ENCODE data around the gene KRTAP10-5.
"Not testable (repeated sequence)": the region's sequence is repeated elsewhere in the genome, so short reads cannot be mapped to it uniquely, and the experiment has no call there.

Gene KRTAP10-5

DNA sequence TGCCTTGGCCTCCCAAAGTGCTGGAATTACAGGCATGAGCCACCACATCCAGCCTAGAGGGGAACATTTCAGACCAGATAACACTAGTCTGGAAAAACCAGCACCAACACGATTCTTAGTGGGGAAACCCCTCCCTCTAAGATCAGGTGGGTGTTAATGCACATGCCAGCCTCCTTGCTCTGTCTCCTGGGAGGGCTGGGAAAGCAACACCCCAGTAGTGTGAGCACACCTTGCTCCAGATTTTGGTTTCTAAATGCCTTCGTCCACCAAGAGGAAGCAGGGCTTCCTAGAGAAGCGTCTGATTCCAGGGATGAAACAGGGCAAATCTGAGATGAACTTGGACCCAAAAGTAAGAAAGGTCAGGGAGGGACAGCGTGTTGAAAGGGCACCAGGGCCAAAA is 9.1 kb downstream of the KRTAP10-5 start:
- DNase-seq: no peak

DNA sequence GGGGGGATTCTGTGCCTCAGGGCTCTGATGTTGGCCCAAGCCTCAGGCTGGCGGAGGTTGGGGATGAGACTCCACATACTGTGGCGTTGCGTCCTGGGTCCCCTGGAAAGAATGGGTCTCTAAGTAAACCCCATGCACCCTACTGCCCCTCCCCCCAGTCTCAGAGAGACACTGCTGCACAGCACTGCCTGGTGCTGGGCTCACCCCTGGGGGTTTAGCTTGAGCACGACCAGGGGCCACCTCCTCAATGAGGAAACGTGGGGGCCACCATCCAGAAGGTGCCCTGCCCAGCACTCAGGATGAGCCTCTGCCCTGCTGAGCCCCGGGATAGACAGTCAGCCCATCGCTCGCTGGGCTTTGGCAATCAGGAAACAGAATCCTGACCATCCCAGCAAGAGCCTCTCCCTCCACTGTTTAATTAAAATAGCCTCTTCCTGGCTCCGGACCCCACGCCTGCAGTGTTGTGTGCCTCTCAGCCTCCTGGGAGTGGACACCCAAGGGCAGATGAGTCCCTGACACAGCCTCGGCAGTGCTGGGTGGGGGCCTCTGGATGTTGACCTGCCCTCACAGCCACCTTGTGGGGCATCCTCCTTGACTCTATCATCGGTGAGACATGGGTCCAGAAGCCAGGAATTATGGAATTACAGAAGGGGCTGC is 10.4 kb downstream of the KRTAP10-5 start:
- DNase-seq: no peak

- DNase-seq: peak; percentile 16
Measured at GRCh38 chr21:44568667-44569556, 11.5 kb downstream of the KRTAP10-5 start.

GRCh38 chr21:44568261-44568660 is 12.1 kb downstream of the KRTAP10-5 start:
- DNase-seq: no peak

DNA sequence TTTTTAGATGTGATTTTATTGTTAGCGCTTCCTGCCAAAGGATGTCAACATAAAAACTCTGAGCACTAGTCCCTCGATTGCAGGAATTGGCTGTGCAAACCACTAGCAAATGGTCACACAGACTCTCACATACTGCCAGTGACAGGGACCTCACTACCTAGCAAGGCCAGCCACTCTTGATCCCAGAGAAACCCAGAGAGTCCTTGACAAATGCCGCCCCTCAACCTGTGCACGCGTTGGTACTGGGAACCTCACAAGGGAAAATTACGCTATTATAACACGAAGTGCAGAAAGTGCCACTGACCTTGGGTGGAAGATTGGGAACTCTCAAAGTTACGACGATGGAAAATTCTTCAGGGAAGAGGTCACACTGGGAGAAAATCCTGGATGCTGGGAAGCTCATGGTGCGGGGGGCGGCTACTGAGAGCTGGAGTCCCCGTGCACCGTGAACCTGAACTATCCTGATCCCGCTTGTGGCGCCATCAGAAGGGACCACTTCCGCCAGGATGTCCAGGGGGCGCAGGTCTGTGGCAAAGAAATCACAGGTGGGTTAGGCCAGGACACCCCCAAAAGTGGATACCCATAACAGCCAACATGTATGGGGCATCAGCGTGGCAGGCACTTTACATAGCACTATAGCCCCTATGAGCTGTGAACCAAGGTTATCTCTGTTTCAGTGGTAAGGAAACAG is 12.8 kb downstream of the KRTAP10-5 start:
- no peak for DNase-seq

DNA sequence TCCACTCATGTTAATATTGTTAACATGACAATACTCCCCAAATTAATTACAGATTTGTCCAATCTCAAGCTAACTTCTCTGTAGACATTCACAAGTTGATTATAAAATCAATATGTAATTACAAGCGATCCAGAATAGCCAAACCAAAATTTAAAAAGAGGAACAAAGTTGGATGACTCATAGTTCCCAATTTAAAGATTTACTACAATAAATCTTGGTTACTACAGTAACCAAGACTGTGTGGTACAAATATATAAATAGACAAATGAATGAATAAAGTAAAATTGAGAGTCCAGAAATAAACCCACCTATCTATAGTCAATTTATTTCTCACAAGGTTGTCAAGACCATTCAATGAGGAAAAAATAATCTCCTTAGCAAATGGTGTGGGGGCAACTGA is 14.0 kb downstream of the KRTAP10-5 start:
- DNase-seq: no peak

GRCh38 chr21:44564886-44565598 is 15.4 kb downstream of the KRTAP10-5 start:
- no peak for DNase-seq

DNA sequence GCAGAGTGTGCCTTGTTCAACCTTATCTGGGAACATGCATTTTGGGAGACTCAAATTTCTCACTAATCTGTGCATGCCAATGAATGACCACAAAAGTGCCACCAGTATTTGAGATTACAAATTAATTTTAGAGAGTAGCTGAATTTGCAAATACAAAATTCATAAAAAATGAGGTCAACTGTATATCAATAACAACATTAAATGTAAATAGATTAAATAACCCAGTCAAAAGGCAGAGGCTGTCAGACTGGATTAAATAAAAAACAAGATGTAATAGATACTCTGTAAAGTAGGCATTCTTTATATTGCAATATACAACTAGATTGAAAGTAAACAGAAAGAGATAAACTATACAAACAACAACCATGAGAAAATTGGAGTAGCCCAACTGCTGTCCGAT is 16.3 kb downstream of the KRTAP10-5 start:
- no peak for DNase-seq

- DNase-seq: no peak
Measured at GRCh38 chr21:44558695-44559094, 21.7 kb downstream of the KRTAP10-5 start, which contains the start of gene KRTAP10-3. KRTAP10-3 (minus strand) TSS chr21:44558795; CDS start chr21:44558715, 80 bp downstream.

GRCh38 chr21:44558329-44558675 is 22.1 kb downstream of the KRTAP10-5 start:
- not testable (repeated sequence) for DNase-seq

DNA sequence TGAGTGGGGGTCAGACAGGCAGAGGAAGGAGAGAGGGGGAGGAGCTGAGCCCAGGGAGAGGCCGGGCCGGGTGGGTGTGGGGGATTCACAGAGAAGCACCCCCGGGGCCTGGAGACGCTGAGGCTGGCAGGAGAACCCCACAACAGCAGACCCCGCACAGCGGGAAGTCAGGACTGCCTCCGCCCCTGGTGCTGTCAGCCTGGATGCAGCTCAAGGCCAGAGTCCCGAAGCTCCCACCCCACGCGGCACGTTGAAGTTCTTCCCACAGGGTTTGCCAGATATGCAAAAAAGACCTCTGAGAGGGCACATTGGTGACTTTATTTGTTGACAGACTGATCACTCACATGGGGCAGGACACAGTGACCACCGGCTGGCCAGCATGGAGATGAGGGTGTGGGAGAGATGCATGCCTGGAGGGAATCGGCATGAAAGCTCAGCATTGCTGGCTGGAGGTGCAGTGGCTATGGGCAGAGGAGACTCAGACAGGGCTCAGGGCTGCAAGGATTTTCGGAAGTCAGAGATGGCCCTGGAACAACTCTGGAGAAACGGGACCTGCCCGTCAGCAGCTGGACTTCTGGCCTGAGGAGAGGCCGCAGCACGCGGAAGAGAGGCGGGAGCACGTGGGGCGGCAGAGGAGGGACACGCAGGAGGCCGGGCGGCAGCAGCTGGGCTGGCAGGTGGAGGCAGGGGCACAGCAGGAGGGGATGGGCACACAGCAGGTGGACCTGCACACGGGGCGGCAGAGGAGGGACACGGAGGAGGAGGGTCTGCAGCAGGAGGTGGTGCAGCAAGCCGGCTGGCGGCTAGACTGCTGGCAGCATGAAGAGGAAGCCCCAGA is 22.7 kb downstream of the KRTAP10-5 start:
- DNase-seq: no peak

DNA sequence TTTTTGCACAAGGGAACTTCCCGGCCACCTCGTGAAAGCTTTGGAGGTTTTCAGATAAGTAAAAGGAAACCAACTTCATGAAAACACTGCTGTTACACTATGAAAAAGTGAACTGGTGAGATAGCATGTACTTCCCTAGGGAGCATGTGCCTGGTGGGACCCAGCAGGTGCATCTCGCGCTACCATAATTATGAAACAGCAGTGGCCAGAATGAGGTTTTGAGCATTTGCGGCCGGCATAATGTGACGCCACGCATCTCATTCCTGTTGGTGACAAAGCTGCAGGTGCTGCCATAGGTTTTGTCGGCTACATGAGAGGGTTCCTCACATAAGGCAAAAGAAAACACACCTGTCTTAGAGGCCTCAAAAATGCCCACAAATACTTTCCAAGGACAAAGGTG is 23.5 kb downstream of the KRTAP10-5 start:
- no peak for DNase-seq

DNA sequence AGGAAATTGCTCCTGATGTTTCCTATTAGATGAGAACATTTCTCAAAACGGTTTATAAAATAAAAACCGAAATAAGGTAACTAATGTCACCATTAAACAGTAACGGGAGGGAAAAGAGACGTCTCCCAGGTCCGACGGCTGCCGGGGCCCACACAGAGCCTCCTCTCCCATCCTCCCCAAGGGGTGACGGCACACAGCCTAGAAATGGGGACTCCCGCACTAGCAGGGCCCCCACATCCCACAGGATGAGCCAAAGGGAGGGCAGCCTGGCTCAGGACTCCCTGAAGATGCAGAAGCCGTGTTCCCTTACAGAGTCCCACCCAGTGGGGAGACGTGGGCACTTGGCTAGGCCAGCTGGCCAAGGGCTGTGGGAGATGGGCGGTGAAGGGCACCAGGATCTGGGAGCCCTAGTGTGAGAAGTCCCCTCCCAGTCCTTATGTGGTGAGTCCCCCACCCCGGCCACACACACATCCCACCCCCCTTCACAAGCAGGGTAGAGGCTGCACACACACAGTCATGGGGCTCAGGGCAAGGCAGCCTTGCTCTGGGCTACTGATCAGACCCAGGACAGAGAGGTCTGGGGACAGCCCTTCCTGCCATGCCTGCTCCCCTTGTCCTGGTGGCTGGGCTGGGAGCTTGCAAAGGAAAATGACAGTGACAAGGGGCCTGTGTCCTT is 25.1 kb downstream of the KRTAP10-5 start:
- no peak for DNase-seq

DNA sequence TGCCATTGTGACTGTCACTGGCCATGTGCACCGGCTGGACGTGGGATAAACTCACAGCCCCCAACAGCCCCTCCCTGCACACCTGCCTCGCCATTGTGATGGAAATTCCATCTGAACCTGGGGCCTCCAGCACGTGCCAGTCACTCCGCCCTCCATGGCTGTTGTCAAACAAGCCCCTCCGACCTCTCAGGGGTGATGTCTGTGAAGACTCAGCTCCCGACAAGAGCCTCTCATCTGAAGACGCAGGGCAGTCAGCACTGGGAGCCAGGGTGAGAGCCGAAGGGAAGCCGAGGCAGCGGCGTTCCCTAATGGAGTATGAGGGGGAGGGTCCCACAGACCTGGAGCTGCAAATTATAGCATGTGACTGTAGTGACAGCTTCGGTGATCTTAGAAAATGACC is 27.7 kb downstream of the KRTAP10-5 start:
- no peak for DNase-seq

- no peak for DNase-seq
Measured at GRCh38 chr21:44552136-44552535, 28.3 kb downstream of the KRTAP10-5 start.

DNA sequence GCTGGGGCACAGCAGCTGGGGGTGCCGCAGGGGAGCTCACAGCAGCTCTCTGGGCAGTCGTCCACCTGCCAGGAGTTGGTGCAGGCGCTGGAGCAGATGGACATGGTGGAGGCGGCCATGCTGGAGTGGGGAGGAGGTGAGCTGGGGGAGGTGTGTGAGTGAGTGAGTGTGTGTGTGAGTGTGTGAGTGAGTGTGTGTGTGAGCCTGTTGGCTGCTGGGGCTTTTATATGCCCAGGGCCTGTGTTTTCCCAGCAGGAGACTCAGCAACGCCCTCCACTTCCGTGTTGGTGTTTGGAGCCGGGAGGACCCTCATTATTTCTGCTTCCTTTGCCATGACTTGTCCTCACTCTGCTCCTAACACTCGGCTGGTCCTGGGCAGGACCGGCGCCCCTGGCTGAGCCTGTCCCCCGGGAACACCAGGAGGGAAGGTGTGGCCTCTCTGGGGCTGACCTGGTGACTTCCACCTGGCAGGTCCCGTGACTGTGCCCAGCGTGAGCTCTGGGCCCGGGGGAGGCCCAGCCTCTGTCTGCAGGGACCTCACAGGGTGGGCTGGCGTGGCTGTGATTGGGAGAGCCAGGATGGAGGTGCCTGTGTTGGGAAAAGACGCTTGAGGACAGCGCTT is 29.0 kb downstream of the KRTAP10-5 start, which contains the start of gene KRTAP10-2:
Gene KRTAP10-2, minus strand, starts transcription at position 166 of the 622 bp plus-strand sequence. Its CDS starts 47 bp downstream, at position 119.
- DNase-seq: no peak

GRCh38 chr21:44550807-44551206 is 29.6 kb downstream of the KRTAP10-5 start:
- DNase-seq: no peak

DNA sequence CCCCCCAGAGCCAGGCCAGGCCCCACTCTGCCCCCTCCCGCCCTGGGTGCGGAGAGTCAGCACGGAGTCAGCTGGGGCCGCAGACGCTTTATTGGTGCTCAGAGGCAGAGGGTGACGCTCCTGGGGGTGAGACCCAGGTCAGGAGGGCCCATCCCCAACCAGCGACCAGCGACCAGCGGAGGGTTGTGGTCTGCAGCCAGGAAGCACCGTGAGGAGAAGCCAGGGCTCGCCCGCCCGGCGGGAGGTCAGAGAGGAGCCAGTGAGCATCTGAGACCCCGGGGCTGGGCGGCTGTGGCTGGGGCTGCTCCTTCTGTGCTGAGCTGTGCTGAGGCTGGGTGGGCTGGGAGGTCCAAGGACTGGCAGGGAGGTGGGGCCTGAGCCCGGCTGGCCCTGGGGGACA is 30.1 kb downstream of the KRTAP10-5 start:
- DNase-seq: not testable (repeated sequence)

DNA sequence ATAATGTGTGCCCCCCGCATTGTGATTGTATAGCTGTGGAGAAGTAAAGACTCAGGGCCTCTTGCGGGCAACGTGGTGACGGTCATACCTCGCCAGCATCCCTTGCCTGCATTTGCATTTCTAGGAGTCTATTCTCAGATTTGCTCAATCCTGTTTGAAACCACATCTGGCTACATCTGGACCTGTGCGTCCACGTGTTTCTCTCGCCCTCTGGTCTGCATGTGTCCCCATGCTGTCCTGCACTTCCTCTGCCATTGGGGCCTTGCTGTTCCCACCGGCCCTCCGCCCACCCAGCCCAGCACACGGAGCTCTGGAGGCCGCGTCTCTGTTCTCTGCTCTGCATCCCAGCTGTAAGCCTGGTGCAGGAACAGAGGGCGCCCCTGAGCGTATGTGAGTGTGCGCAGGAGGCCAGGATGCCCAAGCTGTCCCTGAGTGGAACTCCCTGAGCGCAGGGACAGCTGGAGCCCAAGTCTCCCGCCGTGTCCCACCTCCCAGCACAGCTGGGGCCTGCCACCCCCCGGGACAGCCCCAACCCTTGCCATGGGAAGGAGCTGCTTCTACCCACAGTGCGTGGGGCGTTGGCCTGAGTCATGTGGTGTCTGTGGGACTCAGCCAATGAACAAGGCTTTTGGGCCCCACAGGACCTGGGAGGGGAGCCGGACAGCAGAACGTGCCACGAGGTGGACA is 30.7 kb downstream of the KRTAP10-5 start:
- DNase-seq: no peak

DNA sequence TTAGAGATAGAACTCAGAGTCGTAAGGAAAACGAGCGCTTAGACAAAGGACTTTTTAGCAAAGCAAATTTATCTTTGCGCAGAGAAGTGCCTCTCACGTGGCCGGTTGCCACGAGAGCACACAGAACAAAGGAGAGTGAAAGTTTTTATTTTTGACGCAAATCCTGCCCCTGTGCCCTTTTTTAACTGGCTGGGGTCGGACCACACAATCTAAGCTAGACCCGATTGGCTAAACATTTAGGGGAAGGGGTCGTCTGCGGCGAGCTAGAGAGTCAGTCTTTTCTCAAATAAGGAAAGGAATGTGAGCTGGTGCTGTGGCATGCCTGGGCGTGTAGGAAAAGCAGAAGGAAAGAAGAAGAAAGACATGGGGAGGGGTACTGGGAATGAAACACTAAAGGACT is 31.5 kb downstream of the KRTAP10-5 start:
- DNase-seq: no peak

Measured in fibroblast of skin of right biceps (primary cell).